SKM-1 treated with dmso at 0.1 percent for 144 hours (cell line): ENCODE measurements around the gene OVCH2.

Experiments
- DNase-seq: peaks from one replicate; lab custom pipeline; 2025; ENCODE audit not compliant: unreplicated experiment; lab: John Stamatoyannopoulos, UW

The OVCH2 gene

DNA sequence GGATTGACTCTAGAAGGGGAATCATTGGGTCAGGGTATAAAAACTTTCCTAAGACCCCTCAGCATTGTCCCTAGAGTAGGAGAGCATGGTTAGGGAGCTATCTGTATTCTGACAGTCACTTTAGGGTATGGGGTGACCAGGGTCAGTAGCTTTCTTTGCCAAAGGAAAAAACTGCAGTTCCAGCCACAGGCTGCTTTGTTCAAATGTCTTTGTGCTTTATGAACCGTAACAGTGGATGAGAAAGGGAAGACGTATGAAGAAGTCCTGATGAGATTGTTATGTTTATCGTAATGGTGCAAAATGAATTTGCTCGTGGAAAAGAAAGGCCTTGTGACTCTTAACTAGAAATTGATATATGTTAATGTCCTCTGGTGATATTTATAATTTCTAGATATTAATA lies 63.0 kb downstream of the OVCH2 start:
- DNase-seq, result no peak

DNA sequence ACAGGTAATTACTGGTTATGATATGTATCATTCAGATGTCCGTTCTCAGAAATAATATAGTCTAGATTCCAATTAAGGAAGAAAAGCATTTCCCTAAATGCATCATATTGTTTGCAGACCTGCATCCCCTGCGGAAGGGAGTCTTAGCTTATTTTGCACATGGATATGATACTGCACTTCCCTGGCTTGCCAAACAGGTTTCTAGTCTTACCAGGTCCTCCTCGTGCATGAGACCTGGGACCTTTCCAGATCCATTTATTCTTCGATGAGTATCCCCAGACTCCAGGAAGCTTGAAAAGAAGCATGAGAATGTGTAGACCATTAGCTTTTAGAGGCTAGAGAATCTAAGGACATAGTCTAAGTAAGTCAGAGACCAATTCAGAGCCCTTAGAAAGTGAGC lies 63.5 kb downstream of the OVCH2 start:
- no peak for DNase-seq

DNA sequence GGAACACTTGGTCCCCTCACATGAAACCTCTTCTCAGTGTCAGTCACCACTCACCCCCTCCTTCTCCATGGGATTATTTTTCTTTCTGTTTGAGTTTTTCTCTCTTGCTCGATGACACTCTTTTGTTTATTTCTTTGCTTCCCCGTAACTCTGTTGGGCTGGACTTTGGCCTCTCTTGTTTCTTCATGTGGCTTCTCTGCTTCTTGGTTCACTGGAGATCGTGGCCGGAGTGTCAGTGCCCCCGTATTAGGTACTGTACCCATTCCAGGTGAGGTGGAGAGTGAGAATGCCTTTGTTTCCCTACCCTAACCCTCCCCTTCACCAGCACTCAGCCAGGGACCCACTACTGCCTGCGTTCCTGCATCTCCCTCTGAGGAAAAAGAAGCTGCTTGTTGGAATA lies 65.5 kb downstream of the OVCH2 start:
- DNase-seq, result no peak

DNA sequence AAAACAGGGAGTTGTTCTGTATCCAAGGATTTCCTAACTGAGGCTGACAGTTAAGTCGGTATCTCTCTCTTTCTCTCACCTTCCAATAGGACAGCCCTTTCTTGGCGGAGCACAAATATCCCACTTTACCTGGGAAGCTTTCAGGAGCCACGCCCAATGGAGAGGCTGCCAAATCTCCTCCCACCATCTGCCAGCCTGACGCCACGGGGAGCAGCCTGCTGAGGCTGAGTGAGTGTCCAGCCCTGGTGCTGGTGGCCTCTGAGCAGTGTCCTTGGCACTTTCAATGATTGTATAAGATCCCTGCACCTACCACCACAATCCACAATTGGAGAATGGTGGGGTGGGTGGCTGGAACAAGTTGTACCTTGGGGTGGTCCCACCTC lies 66.6 kb downstream of the OVCH2 start:
- DNase-seq, result no peak
